ENCODE measurements around the gene ERC1.

The ERC1 gene

DNA sequence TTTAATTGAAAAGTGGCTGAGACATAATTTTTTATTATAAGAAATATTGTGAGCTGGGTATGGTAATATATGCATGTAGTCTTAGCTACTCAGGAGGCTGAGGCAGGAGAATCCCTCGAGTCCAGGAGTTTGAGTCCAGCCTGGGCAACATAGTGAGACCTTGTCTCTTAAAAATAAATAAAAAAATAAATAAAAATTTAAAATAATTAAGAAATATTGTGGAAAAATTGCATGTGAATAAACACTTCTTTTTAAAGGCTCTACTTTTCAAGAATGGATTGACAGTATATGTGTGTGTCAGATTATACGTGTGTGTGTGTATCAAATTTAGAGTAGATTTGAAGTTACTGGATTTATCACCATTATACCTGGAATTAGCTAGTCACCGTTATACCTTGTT is 43.2 kb downstream of the ERC1 start:
- CTCF ChIA-PET: no interaction called here

DNA sequence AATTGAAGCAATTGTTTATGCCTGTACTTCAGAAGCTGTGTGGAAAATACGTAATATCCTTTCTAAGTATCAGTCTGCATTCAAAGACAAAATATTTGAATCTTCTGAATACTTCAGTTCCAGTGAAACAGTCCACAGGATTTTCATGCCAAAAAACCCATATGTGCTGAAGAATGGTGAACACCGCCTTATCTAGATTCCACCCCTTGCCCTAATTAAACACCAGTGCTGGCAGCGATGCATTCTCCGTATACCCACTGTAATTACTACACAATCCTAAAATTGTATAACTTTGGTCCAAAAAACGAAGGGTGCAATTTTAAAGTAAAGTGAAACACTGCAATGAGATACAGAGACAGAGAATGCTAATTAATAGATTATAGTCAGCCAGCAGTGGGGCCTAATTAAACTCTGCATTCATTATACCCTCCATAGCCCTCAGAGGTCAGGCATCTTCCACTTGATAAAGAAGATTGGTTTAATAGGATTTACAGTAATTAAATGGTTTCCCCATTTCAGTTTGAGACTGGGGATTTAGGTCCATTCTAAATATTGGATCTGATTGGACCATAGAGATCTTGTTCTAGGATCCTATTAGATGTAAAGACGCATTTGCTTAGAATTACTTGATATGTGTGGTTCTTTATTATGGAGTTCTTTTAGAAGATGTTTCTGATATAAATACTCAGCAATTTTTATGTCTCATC is 43.9 kb downstream of the ERC1 start:
- ChIA-PET POLR2A (ENCODE audit: low non-redundant PET) (no interaction called here), CTCF (no interaction called here)
- H3K27ac ChIP-seq: no peak overlapping the region
- TF ChIP-seq, protein P1, sequence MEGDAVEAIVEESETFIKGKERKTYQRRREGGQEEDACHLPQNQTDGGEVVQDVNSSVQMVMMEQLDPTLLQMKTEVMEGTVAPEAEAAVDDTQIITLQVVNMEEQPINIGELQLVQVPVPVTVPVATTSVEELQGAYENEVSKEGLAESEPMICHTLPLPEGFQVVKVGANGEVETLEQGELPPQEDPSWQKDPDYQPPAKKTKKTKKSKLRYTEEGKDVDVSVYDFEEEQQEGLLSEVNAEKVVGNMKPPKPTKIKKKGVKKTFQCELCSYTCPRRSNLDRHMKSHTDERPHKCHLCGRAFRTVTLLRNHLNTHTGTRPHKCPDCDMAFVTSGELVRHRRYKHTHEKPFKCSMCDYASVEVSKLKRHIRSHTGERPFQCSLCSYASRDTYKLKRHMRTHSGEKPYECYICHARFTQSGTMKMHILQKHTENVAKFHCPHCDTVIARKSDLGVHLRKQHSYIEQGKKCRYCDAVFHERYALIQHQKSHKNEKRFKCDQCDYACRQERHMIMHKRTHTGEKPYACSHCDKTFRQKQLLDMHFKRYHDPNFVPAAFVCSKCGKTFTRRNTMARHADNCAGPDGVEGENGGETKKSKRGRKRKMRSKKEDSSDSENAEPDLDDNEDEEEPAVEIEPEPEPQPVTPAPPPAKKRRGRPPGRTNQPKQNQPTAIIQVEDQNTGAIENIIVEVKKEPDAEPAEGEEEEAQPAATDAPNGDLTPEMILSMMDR (conservative IDR thresholded peaks at IDR 0.05; ENCODE audit: low read depth): no peak
- DNase-seq (ENCODE audit: low spot score): no peak

More for the DNA sequence above, 43.2 kb downstream of the ERC1 start:
- no peak overlapping the region for H3K27ac ChIP-seq
- TF ChIP-seq, protein P1 (conservative IDR thresholded peaks at IDR 0.05; ENCODE audit: low read depth): no peak
- DNase-seq (ENCODE audit: low spot score): no peak
- POLR2A ChIA-PET (ENCODE audit: low non-redundant PET): no interaction called here

DNA sequence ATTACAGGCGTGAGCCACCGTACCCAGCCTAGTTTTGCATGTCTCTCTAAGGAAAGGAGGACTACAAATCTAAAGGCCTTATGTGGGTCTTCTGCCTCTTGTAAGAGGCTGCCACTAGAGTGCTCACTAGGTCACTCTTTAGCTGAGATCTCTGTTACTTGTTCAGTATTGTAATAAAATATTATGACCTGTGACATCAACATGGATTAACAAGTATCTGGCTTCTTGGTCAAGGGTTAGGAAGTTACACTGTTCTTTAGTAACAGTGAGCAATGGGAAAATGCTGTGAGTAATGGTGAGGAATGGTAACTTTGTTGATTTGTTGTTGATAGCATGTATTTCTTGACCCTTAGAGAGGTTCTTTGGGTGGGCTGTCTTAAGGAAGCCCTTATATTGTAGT is 50.5 kb downstream of the ERC1 start:
- no peak for DNase-seq (ENCODE audit: low spot score)
- ChIA-PET POLR2A (ENCODE audit: low non-redundant PET) (no interaction called here), CTCF (interaction anchor here (0.6 kb wide), 1 partner anchor 142 kb away, joined by 3 read pairs; no protein-coding TSS in a partner anchor)
- TF ChIP-seq, protein P1 (conservative IDR thresholded peaks at IDR 0.05; ENCODE audit: low read depth): no peak
- H3K27ac ChIP-seq: no peak overlapping the region

DNA sequence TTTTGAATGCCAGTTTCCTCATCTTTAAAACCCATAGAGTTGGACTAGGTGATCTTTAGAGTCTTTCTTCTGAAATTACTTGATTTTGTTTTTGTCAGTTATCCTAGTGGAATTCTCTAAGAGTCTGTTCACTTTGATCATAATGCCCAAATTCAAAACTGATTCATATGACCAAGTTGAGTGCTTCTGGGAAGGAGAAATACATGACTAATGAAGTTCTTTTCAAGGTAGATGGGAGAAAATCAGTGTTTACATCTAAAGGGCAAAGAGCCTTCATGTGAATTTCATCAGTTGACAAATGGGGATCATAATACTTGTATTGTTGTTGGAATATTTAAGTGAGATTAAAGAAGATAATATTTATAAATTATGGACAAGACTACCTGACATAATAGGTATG is 53.2 kb downstream of the ERC1 start:
- no peak overlapping the region for H3K27ac ChIP-seq
- TF ChIP-seq, protein P1 (conservative IDR thresholded peaks at IDR 0.05; ENCODE audit: low read depth): no peak
- no peak for DNase-seq (ENCODE audit: low spot score)
- ChIA-PET CTCF (interaction anchor here (1.0 kb wide), 1 partner anchor 49 kb away, joined by 4 read pairs; no protein-coding TSS in a partner anchor), POLR2A (ENCODE audit: low non-redundant PET) (no interaction called here)

DNA sequence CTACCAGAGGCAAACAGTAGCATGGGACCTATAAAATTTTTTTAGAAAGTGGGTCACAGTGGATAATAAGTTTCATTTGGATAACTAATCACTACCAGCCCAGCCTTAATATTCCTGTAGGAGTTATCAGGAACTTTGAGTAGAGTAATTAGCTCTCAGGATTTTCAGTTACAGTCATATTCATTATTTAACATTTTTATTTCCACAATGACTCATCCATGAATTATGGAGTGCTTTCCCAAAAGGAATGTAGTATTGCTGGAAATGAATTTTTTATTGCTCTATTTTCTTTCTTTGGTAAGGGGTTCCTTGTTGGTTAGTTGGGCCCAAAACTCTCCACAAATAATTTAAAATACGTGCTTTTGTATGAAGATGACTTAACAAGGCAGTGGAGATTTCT is 53.7 kb downstream of the ERC1 start:
- DNase-seq (ENCODE audit: low spot score): peak; percentile 62
- CTCF ChIA-PET: no interaction called here
- TF ChIP-seq, protein P1 (conservative IDR thresholded peaks at IDR 0.05; ENCODE audit: low read depth): no peak
- POLR2A ChIA-PET (ENCODE audit: low non-redundant PET): no interaction called here
- H3K27ac ChIP-seq: no peak overlapping the region

DNA sequence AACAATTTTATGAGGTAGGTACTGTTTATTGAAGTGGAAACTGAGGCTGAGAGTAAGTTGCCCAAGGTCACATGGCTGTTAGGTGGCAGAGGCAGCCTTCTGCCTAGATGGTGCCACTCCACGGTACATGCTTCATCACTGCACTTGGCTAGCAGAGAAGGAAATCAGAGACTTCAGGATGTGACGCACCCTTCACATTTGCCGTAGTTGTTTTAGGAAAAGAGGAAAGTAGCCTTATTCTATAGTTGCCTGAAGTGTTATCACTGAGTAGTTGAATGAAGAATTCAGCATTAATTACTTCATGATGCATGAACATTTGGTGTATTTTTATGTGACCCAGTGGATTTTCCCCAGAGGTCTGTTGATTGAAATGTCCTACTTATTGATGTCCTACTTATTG is 55.7 kb downstream of the ERC1 start:
- no peak overlapping the region for H3K27ac ChIP-seq
- ChIA-PET CTCF (no interaction called here), POLR2A (ENCODE audit: low non-redundant PET) (no interaction called here)
- TF ChIP-seq, protein P1 (conservative IDR thresholded peaks at IDR 0.05; ENCODE audit: low read depth): no peak
- DNase-seq (ENCODE audit: low spot score): no peak

Data from RWPE1 (cell line).